GM19099 (cell line): Measurements from ENCODE around the gene DNAJC27.

ENCODE experiments used
- POLR2A ChIP-seq: IDR thresholded peaks from 3 replicates; pipeline ENCODE4 v1.6.1; 2011; ENCODE audit warnings: low read depth; ENCODE audit not compliant: insufficient read length; ENCODE audit errors: extremely low read depth

The DNAJC27 gene

GRCh38 chr2:24919506-24920097 lies 52.2 kb downstream of the DNAJC27 start:
- no peak for TF ChIP-seq POLR2A

DNA sequence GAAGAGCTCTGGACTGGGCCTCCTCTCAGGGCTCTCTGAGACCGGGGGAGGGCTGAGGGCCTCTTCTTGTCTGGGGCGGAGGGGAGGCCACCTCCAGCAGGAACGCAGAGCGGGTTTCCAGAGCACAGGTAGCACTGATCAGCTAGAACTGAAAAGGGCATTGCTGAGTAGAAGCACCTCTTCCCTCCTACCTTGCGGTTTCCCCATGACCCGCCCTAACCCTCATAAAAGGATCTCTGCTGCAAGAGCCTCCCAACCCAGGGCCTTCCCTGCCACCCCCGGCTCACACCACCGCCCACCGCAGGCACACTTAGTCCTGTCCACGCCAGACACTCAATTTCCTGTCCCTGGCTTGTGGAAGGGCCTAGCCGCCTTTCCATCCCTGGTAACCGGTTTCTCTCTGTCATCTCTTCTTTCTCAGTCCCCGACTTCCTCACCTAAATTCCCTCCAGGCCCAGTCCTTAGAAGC lies 52.7 kb downstream of the DNAJC27 start:
- TF ChIP-seq POLR2A = no peak

DNA sequence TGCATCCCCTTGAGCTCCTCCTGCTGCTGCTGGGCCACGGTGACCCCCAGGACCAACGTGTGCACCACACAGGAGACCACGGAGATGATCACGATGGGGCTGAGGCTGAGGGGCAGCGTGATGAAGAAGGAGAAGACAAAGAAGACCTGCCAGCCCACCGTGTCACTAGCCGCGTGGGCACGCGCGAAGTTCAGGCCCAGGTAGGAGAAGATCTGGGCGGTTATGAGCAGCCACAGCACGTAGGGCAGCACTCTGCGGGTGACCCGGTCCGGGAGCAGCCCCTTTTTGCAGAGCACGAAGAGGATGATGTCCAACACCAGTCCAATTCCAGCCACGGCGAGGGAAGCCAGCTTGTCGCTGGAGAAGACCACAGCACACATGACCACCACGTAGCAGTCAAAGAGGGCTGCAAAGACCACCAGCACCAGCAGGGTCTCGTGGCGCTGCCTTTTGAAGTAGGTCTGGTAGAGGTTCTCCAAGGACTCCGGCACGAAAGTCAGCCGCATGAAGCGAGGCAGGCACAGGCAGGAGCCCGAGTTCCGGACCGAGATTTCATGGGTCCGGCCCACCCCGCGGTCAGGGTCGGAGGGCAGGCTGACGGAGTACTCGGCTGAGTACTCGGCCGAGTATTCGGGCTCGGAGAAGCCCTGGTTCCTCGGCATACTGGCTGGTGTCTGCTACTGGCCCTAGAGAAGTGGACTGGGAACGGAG lies 53.3 kb downstream of the DNAJC27 start:
- no peak for TF ChIP-seq POLR2A

GRCh38 chr2:24917731-24918325 lies 53.9 kb downstream of the DNAJC27 start:
- TF ChIP-seq POLR2A = no peak

GRCh38 chr2:24917086-24917485 lies 54.7 kb downstream of the DNAJC27 start:
- TF ChIP-seq POLR2A = no peak

DNA sequence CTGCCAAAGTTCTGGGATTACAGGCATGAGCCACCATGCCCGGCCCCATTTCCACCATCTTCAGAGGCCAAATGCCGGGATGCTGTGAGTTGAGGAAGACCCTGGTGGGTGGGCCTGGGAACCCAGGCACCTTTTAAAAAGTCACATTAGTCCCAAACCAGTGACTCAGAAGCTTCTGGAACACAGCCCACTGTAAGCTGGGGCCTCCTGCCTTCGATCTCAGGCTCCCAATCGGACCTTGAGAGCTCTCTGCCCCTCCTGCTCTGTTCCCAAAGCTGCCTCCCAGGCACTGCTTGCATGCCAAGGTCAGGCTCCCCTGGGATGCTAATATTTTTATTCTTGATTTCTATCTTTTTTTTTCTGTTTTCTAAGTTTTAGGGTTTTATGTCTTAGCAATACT lies 56.0 kb downstream of the DNAJC27 start:
- no peak for TF ChIP-seq POLR2A

DNA sequence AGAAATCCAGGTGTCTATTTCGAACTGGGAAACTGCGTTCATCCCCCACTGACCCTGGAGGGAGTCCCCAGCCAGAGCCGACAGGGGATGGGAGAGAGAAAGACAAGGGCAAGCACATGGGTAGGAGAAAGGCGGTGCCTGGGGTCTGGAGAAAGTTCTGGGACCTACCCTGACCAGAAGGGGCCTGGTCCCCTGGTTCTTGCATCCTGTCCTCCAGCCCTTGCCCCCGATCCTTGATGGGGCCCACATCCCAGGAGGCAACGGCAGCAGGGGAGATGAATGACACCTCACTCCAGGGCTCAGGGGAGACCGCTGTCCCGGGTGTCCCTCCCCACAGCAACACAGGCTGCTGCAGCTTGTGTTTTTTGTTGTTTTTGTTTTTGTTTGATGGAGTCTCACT lies 56.6 kb downstream of the DNAJC27 start:
- TF ChIP-seq POLR2A = no peak

- TF ChIP-seq POLR2A = no peak
These were observed 57.0 kb downstream of the DNAJC27 start for GRCh38 chr2:24914713-24915112.

DNA sequence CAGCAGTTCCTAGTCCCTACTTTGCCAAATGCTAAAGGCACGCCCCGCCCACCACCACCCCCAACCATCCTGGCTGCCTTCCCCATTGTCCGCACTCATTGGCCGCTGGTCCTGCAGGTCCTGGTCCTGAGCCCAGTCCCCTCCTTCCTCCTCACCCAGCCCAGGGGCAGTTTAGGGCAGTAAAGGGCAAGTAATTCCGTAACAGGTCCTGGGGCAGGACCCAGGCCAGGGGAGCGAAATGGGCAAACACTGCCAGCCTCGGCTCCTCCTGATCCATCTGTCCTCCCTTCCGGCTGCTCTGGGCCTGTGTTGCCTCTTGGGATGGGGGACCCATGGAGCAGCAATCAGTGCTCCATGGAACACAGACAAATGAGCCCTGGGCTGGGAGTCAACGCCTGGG lies 57.8 kb downstream of the DNAJC27 start:
- TF ChIP-seq POLR2A = no peak

DNA sequence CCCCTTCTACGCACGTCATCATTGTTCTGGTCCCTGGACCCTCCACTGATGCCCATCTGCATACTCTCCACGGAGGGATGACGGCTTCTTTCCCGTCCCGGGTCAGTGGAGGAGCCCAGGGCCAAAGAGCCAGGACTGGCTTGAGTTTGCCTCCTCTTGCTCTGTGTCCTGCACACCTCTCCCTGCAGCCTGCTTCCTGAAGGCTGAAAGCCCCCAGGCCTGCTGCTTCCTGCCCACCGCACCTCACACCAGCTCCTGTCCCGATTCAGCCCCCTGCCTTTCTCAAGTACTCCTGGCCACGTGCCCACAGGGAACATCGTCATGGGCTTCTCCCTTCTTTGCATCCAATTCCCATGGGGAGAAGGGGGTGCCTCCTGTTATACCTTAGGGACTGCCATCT lies 58.8 kb downstream of the DNAJC27 start:
- TF ChIP-seq POLR2A = no peak

DNA sequence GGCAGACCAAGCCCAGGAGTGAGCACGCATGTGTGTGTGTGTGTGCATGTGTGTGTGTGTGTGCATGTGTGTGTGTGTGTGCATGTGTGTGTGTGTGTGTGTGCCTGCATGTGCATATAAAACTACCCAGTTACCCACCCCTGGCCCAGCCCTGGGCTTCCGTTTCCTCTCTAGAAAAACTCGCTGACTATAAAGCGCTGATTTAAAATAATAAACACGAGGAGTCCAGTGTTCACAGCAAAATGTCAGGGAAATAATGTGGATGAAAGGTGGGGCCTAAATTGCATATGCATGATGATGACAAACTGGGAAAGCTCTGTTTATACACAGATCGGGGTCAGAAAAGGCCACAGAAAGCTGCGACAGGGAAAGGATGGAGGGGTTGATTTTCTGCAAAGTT lies 59.2 kb downstream of the DNAJC27 start:
- no peak for TF ChIP-seq POLR2A

GRCh38 chr2:24910245-24910644 lies 61.5 kb downstream of the DNAJC27 start:
- no peak for TF ChIP-seq POLR2A

DNA sequence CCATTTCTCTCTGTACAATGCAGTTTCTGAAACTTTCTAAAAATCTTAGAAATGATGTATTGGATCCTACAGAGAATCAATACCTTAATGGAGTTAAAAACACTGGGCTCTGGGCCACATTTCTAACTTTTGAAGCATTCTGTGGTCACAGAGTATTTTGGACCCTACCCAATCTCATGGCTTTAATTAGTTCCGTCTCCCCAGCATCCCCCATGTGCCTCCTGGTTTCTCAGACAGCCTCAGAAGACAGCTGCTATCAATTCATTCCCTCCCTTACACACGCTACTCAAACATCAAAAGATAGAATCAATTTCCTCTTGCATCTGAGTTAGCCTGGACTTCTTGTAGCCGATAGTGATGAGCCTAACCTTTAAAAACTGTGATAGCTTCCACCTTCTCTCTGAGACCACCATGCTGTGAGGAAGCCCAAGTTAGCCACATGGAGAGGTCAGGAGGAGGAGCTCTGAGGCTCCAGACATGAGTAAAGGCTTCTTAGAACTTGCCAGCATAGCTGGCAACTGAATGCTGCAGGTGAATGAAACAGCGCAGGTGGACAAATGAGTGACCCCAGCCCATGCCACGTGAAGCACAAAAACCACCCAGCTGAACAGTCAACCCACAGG lies 62.1 kb downstream of the DNAJC27 start:
- TF ChIP-seq POLR2A = no peak

DNA sequence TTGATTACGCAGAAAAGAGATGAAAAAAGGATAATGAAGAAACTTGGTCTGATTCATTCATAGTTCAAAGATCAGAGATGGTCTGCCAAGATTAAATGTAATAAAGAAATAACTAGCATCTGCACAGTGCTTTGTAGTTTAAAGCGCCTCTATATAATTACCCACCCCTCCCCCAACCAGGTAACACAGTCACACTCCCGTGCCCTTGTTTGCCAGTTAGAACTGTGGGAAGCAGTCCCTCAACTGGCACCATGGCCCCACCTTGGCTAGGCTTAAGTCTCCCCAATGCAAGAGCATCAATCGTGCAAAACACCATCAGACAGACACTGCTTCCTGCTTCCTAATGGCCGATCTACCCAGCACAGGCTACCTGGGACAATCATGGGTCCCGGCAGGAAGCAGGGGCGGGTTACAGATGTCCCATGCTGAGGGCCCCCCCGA lies 63.3 kb downstream of the DNAJC27 start:
- TF ChIP-seq POLR2A = no peak

DNA sequence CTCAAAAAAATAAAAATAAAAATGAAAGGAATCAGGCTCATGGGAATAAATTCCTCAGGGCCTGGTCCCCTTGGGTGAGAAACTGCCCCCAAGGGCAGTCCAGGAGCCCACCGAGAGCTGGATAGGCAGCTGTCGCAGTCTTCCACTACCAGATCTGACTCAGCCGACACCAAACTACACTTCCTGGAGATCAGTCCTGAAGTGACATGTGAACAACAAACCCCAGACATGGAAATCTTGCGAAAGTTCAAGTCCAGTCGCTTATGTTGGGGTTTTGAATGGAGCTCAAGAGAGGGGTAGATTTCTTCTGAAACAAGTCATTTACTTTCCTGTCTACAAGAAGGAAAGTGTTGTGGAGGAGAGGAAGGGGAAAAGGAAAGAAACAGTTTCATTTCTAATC lies 64.6 kb downstream of the DNAJC27 start:
- TF ChIP-seq POLR2A = no peak

- no peak for TF ChIP-seq POLR2A
These were observed 65.3 kb downstream of the DNAJC27 start for GRCh38 chr2:24906466-24906865.
